ENCODE measurements around the gene SNX7. TPM values are rescaled to one million over a fixed set of nuclear protein-coding genes. Genes with fewer than 3 reads are reported as not detected.

Gene SNX7
- total RNA-seq, 1 experiment from 2014 or later, result 18.8 TPM

DNA sequence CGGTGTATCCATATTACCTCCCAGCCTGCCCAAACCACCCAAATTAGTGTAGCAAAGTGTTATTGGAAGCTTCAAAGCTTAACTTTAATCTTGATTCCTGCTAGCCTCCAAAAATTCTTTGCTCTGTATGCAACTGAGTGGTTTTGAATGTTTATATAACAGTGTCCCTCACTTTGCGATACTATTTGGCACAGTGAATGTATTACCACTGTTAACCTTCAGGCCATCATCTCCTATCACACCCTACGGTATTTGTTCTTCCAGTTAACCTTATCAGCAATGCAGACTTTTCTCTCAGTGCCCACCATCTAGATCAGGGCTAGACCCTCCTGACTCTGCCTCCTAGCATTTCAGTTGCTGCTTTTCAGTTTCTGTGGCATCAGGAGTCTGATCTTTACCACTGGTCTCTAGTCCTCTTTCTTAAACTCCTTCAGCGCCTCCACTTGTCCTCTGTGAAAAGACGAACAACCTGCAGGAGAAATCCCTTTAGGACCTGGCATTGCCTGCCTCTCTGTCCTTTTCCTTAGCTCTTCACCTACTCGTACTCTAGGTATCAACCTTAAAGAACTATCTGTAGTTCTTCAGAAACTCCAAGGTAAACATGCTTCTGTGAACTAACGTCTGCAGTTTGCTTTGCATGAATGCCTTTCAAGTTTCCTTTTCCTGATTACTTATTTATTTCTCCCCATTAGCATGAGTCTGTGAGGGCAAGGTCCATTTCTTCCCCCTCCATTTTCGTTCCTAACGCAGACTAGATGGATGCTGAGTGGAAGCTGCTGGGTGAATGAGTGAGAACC is 71.7 kb downstream of the SNX7 start (continued):
- no peak for TF ChIP-seq CEBPB (IDR thresholded peaks at IDR 0.05; ENCODE audit: low read depth)

- H3K9ac ChIP-seq (ENCODE audit: low read length), result no peak overlapping the region
- ATAC-seq, result no peak
- no peaks in the 10 kb centered on the region for H3K79me2 ChIP-seq (ENCODE audit: insufficient read depth, low read length)
- no peaks in the 10 kb centered on the region for H3K4me1 ChIP-seq (ENCODE audit: control insufficient read depth in 1 of 2, insufficient read depth in 2 of 2, low read length in 2 of 2)
- no peak overlapping the region for H2AFZ ChIP-seq (ENCODE audit: low read depth, low read length, poor library complexity, severe bottlenecking)
- H3K4me3 ChIP-seq (replicated peaks in 1 of 2; ENCODE audit: low read depth in 1 of 2, low read length in 2 of 2), result no peak overlapping the region
- no TSS peak for BruUV-seq (replicated peaks)
- CTCF ChIA-PET, result no interaction called here
- POLR2A ChIA-PET, result no interaction called here
- no peak for TF ChIP-seq CBX3 (IDR thresholded peaks at IDR 0.05; ENCODE audit: low read depth)
- TF ChIP-seq, protein P1, sequence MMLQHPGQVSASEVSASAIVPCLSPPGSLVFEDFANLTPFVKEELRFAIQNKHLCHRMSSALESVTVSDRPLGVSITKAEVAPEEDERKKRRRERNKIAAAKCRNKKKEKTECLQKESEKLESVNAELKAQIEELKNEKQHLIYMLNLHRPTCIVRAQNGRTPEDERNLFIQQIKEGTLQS (IDR thresholded peaks at IDR 0.05), result no peak
- TF ChIP-seq YY1 (IDR thresholded peaks at IDR 0.05; ENCODE audit: extremely low read depth, insufficient replicate concordance, low read depth, low read length), result no peak
- TF ChIP-seq FOSL1 (IDR thresholded peaks at IDR 0.05; ENCODE audit: low read depth), result no peak
- TF ChIP-seq, protein P2, sequence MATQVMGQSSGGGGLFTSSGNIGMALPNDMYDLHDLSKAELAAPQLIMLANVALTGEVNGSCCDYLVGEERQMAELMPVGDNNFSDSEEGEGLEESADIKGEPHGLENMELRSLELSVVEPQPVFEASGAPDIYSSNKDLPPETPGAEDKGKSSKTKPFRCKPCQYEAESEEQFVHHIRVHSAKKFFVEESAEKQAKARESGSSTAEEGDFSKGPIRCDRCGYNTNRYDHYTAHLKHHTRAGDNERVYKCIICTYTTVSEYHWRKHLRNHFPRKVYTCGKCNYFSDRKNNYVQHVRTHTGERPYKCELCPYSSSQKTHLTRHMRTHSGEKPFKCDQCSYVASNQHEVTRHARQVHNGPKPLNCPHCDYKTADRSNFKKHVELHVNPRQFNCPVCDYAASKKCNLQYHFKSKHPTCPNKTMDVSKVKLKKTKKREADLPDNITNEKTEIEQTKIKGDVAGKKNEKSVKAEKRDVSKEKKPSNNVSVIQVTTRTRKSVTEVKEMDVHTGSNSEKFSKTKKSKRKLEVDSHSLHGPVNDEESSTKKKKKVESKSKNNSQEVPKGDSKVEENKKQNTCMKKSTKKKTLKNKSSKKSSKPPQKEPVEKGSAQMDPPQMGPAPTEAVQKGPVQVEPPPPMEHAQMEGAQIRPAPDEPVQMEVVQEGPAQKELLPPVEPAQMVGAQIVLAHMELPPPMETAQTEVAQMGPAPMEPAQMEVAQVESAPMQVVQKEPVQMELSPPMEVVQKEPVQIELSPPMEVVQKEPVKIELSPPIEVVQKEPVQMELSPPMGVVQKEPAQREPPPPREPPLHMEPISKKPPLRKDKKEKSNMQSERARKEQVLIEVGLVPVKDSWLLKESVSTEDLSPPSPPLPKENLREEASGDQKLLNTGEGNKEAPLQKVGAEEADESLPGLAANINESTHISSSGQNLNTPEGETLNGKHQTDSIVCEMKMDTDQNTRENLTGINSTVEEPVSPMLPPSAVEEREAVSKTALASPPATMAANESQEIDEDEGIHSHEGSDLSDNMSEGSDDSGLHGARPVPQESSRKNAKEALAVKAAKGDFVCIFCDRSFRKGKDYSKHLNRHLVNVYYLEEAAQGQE (IDR thresholded peaks at IDR 0.05; ENCODE audit: low read depth), result no peak
- TF ChIP-seq EZH2 (IDR thresholded peaks at IDR 0.05), result no peak
- no peak for TF ChIP-seq SP1 (IDR thresholded peaks at IDR 0.05; ENCODE audit: low read depth)
- no peak for TF ChIP-seq MAX (IDR thresholded peaks at IDR 0.05)
- no peak for TF ChIP-seq CTCF (IDR thresholded peaks at IDR 0.05 in 2 of 3, conservative IDR thresholded peaks at IDR 0.05 in 1 of 3; ENCODE audit: borderline replicate concordance in 1 of 3, insufficient read depth in 1 of 3, low read depth in 2 of 3, low read length in 2 of 3)
- no peak for TF ChIP-seq POLR2A (IDR thresholded peaks at IDR 0.05; ENCODE audit: borderline replicate concordance, extremely low read depth, insufficient read depth, insufficient read length)
- TF ChIP-seq EGR1 (IDR thresholded peaks at IDR 0.05; ENCODE audit: low read depth), result no peak
- TF ChIP-seq CEBPB (IDR thresholded peaks at IDR 0.05; ENCODE audit: low read depth), result no peak
- TF ChIP-seq SRF (IDR thresholded peaks at IDR 0.05; ENCODE audit: low read depth), result no peak
- no peak for TF ChIP-seq JUND (IDR thresholded peaks at IDR 0.05)
- no peak for TF ChIP-seq ZBTB33 (IDR thresholded peaks at IDR 0.05; ENCODE audit: extremely low read depth, insufficient replicate concordance, low read length)
- TF ChIP-seq ELF1 (IDR thresholded peaks at IDR 0.05; ENCODE audit: borderline replicate concordance, low read depth), result no peak
- TF ChIP-seq TCF7L2 (IDR thresholded peaks at IDR 0.05; ENCODE audit: borderline replicate concordance, extremely low read depth, insufficient read depth, insufficient read length), result no peak
- no peak overlapping the region for H3K27ac ChIP-seq (ENCODE audit: low read depth, low read length)
- H3K4me2 ChIP-seq (ENCODE audit: low read length), result no peak overlapping the region
- no peaks in the 10 kb centered on the region for H3K36me3 ChIP-seq (ENCODE audit: control insufficient read depth in 1 of 2, insufficient read depth in 2 of 2, low read length in 2 of 2)
- RAD21 ChIA-PET (ENCODE audit: low non-redundant PET in 1 of 2, low total read pairs in 2 of 2, uncharacterized antibody in 2 of 2, unreplicated experiment in 2 of 2), result no interaction called here
- no peaks in the 10 kb centered on the region for H4K20me1 ChIP-seq (ENCODE audit: insufficient read depth)
- H3K27me3 ChIP-seq (ENCODE audit: insufficient read depth, low read length), result no peaks in the 10 kb centered on the region
- no peaks in the 10 kb centered on the region for H3K9me3 ChIP-seq (ENCODE audit: control insufficient read depth in 1 of 2, insufficient read depth in 1 of 2, low read depth in 1 of 2, low read length in 2 of 2)
- intact Hi-C loops (cut with micrococcal nuclease), result no loop called here
- no peaks in the 10 kb centered on the region for H3K9me2 ChIP-seq (ENCODE audit: insufficient read depth)
- DNase-seq (ENCODE audit: low read depth, low spot score), result no peak
Observed at GRCh38 chr1:98733782-98734112, 72.2 kb downstream of the SNX7 start.

All from HCT116 (cell line).